ENCODE measurements around the gene TNFRSF18. TPM values are rescaled to one million over a fixed set of nuclear protein-coding genes. Genes with fewer than 3 reads are reported as not detected.

Gene TNFRSF18
- total and polyA plus RNA-seq, 2 experiments from 2014 or later, result 1.1 to 1.5 TPM

DNA sequence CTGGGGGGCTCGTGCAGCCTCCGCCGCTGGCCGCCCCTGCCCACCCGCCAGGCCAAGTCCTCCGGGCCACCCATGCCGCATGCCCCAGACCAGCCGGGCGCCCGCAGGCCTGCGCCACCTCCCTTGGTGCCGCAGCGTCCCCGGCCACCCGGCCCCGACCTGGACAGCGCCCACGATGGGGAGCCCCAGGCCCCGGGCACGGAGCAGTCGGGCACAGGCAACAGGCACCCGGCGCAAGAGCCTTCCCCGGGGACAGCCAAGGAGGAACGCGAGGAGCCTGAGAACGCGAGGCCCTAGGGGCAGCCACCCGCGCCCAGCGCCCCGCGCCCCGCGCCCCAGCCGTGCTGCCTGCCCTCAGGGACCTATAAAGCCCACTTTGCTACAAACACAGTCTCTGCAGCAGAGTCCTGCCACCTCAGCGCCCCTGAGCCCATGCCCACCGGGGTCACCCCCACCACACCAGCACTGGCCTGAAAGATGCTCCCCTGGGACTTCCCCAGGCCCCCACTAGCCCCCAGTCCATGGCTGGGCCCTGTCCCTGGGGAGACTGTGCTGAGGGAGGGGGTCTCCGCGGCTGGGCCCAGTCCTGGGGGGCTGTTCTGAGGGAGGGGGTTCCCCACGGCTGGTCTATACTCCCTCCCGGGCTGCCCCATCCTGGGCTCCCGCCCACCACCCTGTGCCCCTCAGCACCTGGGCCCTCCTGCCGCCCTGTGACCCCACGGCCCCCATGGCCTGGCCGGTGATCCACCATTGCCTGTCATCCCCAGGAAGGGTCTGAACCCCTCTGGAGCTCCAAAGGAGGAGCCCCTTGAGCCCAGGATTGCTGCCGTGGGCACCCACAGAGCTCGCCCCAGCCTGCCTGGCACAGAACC, 8.6 kb downstream of the TNFRSF18 start:
- Mint-ChIP-seq H3K36me3 (ENCODE audit: low read depth) (no peaks in the 10 kb centered on the region), H3K4me1 (no peaks in the 10 kb centered on the region; the same call in 2 of the 3 replicates), H3K9me3 (peaks cover 20% of the 10 kb centered on the region), H3K27ac (no peak overlapping the region), H3K4me3 (no peak overlapping the region), H3K27me3 (ENCODE audit: insufficient read depth, low read depth, poor library complexity) (peaks cover 3% of the 10 kb centered on the region)
- ATAC-seq (no peak), DNase-seq (ENCODE audit: low spot score) (peak; percentile 8)
- Histone ChIP-seq H3K4me3 (no peak overlapping the region), H3K9me2 (ENCODE audit: insufficient read depth) (no peaks in the 10 kb centered on the region), H3F3A (replicated peaks; ENCODE audit: low read depth) (no peaks in the 10 kb centered on the region), H2AFZ (no peak overlapping the region), H3K36me3 (ENCODE audit: insufficient read depth) (no peaks in the 10 kb centered on the region), H3K27ac (ENCODE audit: low read depth) (no peak overlapping the region), H3K4me2 (no peak overlapping the region), H4K20me1 (replicated peaks; ENCODE audit: insufficient read depth) (no peaks in the 10 kb centered on the region), H3K27me3 (ENCODE audit: insufficient read depth) (no peaks in the 10 kb centered on the region), H3K79me2 (replicated peaks; ENCODE audit: insufficient read depth) (no peaks in the 10 kb centered on the region), H3K4me1 (ENCODE audit: insufficient read depth) (no peaks in the 10 kb centered on the region)
- TF ChIP-seq, protein P1, sequence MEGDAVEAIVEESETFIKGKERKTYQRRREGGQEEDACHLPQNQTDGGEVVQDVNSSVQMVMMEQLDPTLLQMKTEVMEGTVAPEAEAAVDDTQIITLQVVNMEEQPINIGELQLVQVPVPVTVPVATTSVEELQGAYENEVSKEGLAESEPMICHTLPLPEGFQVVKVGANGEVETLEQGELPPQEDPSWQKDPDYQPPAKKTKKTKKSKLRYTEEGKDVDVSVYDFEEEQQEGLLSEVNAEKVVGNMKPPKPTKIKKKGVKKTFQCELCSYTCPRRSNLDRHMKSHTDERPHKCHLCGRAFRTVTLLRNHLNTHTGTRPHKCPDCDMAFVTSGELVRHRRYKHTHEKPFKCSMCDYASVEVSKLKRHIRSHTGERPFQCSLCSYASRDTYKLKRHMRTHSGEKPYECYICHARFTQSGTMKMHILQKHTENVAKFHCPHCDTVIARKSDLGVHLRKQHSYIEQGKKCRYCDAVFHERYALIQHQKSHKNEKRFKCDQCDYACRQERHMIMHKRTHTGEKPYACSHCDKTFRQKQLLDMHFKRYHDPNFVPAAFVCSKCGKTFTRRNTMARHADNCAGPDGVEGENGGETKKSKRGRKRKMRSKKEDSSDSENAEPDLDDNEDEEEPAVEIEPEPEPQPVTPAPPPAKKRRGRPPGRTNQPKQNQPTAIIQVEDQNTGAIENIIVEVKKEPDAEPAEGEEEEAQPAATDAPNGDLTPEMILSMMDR (conservative IDR thresholded peaks at IDR 0.05; ENCODE audit: low read depth in 2 of 2), result no peak
- TF ChIP-seq NANOG (IDR thresholded peaks at IDR 0.05; ENCODE audit: borderline replicate concordance) (no peak), ZNF114 (CRISPR knock-in tag; IDR thresholded peaks at IDR 0.05) (no peak), EZH2 (IDR thresholded peaks at IDR 0.05; ENCODE audit: low read depth, unreplicated experiment) (no peak), EZH2phosphoT487 (IDR thresholded peaks at IDR 0.05; ENCODE audit: unreplicated experiment) (no peak), JUNB (IDR thresholded peaks at IDR 0.05; ENCODE audit: unreplicated experiment) (no peak), STAT1 (IDR thresholded peaks at IDR 0.05; ENCODE audit: unreplicated experiment) (no peak)
- TF ChIP-seq, protein P2, sequence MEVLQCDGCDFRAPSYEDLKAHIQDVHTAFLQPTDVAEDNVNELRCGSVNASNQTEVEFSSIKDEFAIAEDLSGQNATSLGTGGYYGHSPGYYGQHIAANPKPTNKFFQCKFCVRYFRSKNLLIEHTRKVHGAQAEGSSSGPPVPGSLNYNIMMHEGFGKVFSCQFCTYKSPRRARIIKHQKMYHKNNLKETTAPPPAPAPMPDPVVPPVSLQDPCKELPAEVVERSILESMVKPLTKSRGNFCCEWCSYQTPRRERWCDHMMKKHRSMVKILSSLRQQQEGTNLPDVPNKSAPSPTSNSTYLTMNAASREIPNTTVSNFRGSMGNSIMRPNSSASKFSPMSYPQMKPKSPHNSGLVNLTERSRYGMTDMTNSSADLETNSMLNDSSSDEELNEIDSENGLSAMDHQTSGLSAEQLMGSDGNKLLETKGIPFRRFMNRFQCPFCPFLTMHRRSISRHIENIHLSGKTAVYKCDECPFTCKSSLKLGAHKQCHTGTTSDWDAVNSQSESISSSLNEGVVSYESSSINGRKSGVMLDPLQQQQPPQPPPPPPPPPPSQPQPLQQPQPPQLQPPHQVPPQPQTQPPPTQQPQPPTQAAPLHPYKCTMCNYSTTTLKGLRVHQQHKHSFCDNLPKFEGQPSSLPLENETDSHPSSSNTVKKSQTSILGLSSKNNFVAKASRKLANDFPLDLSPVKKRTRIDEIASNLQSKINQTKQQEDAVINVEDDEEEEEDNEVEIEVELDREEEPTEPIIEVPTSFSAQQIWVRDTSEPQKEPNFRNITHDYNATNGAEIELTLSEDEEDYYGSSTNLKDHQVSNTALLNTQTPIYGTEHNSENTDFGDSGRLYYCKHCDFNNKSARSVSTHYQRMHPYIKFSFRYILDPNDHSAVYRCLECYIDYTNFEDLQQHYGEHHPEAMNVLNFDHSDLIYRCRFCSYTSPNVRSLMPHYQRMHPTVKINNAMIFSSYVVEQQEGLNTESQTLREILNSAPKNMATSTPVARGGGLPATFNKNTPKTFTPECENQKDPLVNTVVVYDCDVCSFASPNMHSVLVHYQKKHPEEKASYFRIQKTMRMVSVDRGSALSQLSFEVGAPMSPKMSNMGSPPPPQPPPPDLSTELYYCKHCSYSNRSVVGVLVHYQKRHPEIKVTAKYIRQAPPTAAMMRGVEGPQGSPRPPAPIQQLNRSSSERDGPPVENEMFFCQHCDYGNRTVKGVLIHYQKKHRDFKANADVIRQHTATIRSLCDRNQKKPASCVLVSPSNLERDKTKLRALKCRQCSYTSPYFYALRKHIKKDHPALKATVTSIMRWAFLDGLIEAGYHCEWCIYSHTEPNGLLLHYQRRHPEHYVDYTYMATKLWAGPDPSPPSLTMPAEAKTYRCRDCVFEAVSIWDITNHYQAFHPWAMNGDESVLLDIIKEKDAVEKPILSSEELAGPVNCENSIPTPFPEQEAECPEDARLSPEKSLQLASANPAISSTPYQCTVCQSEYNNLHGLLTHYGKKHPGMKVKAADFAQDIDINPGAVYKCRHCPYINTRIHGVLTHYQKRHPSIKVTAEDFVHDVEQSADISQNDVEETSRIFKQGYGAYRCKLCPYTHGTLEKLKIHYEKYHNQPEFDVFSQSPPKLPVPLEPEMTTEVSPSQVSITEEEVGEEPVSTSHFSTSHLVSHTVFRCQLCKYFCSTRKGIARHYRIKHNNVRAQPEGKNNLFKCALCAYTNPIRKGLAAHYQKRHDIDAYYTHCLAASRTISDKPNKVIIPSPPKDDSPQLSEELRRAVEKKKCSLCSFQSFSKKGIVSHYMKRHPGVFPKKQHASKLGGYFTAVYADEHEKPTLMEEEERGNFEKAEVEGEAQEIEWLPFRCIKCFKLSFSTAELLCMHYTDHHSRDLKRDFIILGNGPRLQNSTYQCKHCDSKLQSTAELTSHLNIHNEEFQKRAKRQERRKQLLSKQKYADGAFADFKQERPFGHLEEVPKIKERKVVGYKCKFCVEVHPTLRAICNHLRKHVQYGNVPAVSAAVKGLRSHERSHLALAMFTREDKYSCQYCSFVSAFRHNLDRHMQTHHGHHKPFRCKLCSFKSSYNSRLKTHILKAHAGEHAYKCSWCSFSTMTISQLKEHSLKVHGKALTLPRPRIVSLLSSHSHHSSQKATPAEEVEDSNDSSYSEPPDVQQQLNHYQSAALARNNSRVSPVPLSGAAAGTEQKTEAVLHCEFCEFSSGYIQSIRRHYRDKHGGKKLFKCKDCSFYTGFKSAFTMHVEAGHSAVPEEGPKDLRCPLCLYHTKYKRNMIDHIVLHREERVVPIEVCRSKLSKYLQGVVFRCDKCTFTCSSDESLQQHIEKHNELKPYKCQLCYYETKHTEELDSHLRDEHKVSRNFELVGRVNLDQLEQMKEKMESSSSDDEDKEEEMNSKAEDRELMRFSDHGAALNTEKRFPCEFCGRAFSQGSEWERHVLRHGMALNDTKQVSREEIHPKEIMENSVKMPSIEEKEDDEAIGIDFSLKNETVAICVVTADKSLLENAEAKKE (CRISPR knock-in tag; IDR thresholded peaks at IDR 0.05), result no peak
- TF ChIP-seq, protein P3, sequence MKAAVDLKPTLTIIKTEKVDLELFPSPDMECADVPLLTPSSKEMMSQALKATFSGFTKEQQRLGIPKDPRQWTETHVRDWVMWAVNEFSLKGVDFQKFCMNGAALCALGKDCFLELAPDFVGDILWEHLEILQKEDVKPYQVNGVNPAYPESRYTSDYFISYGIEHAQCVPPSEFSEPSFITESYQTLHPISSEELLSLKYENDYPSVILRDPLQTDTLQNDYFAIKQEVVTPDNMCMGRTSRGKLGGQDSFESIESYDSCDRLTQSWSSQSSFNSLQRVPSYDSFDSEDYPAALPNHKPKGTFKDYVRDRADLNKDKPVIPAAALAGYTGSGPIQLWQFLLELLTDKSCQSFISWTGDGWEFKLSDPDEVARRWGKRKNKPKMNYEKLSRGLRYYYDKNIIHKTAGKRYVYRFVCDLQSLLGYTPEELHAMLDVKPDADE (IDR thresholded peaks at IDR 0.05), result no peak
